Colonic mucosa (tissue), 4 donors: ENCODE results near the gene CACNA2D1. TPM values are rescaled to one million over a fixed set of nuclear protein-coding genes. Genes with fewer than 3 reads are reported as not detected.

ENCODE experiments used
- DNase-seq: peaks from one replicate; pipeline ENCODE4 v3.0.0-alpha.2; 2020
- H3K27ac ChIP-seq: fragments of 200-600 bp; one replicate; pipeline ENCODE4 v1.8.0; 2021
- H3K27me3 ChIP-seq: fragments of 200-600 bp; one replicate; pipeline ENCODE4 v1.8.0; 2021
- H3K36me3 ChIP-seq: fragments of 200-600 bp; one replicate; pipeline ENCODE4 v1.8.0; 2021
- H3K4me1 ChIP-seq: fragments of 200-600 bp; one replicate; pipeline ENCODE4 v1.8.0; 2021; ENCODE audit warnings: mild to moderate bottlenecking
- H3K4me3 ChIP-seq: fragments of 200-600 bp; one replicate; pipeline ENCODE4 v1.8.0; 2021
- H3K9ac ChIP-seq, 2 donors: one replicate each; pipeline ENCODE4 v1.7.0; 2013; ENCODE audit warnings: control low read depth in 2 of 2, low read depth in 2 of 2, low read length in 2 of 2
- H3K9me3 ChIP-seq: fragments of 200-600 bp; one replicate; pipeline ENCODE4 v1.8.0; 2021
- intact Hi-C: fragments of 100-400 bp; cut with DNase I; formaldehyde crosslinking; loops from one replicate; pipeline ENCODE4 v1.14.1; 2022
- total RNA-seq, 2 donors: library from RNA; stranded (reverse); fragmentation: NEBNext Ultra II Directional in 1 of 2; extraction: Animal tissue kit (Norgen Biotek cat#: 25700) in 1 of 2; gene quantifications; one replicate each; pipeline ENCODE4 v1.2.1, GENCODE V29; 2021
- TF ChIP-seq, protein P1 (sequence below): fragments of 200-600 bp; IDR thresholded peaks from one replicate; pipeline ENCODE4 v1.8.0; 2022; ENCODE audit warnings: antibody characterized with exemption, mild to moderate bottlenecking
- donor health status: healthy.
- donor health status: DM: no; HTN: no; CAD: no.
- donor health status: DM: no; HTN: no; CAD: no.

Gene CACNA2D1
- total RNA-seq, 2 donors from 2014 or later: 1.4 to 9.3 TPM

DNA sequence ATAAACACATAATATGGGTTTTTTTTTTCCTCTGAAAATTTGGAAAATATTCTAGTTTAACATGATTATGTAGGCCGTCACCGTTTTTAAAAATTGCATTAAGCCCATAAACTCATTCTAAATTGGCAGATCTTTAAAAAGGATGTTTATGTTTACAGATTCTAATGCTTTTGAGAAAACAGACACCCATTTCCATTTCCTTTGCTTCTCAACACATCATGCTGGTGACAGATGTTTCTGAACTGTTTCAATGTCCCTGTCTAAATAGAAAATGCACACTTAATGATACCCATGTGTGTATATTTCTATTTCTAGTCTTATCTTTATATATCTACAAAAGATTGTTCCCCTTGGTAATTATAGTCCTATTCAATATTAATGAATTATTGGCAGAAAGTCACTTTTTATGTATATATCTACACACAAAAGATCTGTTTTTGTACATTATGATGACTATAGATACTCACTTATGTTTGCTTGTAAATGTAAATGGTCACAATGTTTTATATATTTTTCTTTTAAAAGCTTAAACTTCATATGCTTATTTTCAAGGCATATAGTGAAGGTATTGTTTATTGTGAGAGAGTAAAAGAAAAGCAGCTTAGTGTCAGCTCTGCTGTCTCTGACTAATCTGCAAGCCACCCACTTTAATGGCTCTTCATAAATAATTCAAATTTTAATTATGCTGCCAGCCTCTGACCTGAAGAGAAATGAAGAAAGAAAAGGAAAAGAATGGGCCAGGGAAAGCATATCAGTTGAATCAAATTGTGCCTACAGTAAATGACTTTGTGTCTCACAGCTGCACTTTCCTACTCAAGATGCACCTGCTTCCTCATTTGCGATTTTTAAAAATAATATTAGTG lies 179.4 kb downstream of the CACNA2D1 start:
- H3K27me3 ChIP-seq: no peaks in the 10 kb centered on the region
- no peaks in the 10 kb centered on the region for H3K9me3 ChIP-seq
- H3K4me1 ChIP-seq: no peaks in the 10 kb centered on the region
- H3K4me3 ChIP-seq: no peak overlapping the region
- no peak for DNase-seq
- TF ChIP-seq, protein P1, sequence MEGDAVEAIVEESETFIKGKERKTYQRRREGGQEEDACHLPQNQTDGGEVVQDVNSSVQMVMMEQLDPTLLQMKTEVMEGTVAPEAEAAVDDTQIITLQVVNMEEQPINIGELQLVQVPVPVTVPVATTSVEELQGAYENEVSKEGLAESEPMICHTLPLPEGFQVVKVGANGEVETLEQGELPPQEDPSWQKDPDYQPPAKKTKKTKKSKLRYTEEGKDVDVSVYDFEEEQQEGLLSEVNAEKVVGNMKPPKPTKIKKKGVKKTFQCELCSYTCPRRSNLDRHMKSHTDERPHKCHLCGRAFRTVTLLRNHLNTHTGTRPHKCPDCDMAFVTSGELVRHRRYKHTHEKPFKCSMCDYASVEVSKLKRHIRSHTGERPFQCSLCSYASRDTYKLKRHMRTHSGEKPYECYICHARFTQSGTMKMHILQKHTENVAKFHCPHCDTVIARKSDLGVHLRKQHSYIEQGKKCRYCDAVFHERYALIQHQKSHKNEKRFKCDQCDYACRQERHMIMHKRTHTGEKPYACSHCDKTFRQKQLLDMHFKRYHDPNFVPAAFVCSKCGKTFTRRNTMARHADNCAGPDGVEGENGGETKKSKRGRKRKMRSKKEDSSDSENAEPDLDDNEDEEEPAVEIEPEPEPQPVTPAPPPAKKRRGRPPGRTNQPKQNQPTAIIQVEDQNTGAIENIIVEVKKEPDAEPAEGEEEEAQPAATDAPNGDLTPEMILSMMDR: no peak
- intact Hi-C loops: no loop called here
- H3K27ac ChIP-seq: no peak overlapping the region
- no peak overlapping the region for H3K9ac ChIP-seq
- H3K36me3 ChIP-seq: no peaks in the 10 kb centered on the region

DNA sequence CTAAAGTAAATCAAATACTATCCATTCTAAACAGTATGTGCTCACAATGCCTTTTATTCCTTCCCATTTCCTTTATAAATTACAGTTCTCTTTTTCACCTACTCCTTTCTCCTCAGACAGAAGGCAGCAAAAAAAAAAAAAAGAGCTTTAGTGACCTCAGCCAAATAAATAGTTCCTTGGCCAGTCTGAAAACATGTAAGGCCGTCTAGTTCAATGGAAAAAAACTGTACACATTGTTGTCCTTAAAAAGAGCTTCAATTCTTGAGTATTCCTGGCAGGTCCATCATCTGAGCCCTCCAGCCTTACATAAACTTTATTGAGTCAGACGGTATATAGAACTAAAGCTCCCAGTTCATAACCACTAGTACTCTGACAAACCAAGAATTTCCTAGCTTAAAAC lies 185.4 kb downstream of the CACNA2D1 start:
- no peak overlapping the region for H3K9ac ChIP-seq
- no peak overlapping the region for H3K4me3 ChIP-seq
- no peaks in the 10 kb centered on the region for H3K27me3 ChIP-seq
- TF ChIP-seq, protein P1: no peak
- DNase-seq: no peak
- H3K36me3 ChIP-seq: no peaks in the 10 kb centered on the region
- no peaks in the 10 kb centered on the region for H3K4me1 ChIP-seq
- H3K9me3 ChIP-seq: no peaks in the 10 kb centered on the region
- intact Hi-C loops: no loop called here
- no peak overlapping the region for H3K27ac ChIP-seq

DNA sequence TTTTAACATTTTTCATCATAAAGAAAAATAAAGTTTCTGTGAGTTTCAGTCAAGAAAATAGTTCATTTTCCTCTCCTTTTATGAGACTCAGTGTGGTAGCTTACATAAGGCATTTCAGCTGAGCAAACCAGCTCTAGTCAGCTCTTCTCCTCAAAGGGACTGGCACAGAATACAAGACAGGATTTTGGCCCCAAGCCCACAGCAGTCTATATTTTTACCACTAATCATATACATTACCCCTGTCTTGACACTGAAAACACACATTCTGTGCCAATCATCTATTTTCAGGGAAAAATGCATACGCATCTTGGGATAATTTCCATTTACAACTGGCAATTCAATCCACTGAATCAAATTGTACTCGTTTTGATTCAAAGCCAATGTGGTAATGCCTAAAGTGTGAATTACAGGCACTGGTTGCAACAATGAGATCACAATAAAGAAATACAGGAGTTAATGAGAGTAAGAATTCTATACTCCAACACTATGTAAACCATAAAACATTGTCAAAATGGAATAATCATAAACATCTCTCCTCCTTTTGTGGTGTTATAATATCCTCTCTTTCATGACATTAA lies 186.4 kb downstream of the CACNA2D1 start:
- H3K27me3 ChIP-seq: no peaks in the 10 kb centered on the region
- no peak overlapping the region for H3K4me3 ChIP-seq
- H3K9ac ChIP-seq: no peak overlapping the region
- intact Hi-C loops: no loop called here
- DNase-seq: no peak
- no peaks in the 10 kb centered on the region for H3K4me1 ChIP-seq
- H3K36me3 ChIP-seq: no peaks in the 10 kb centered on the region
- TF ChIP-seq, protein P1: no peak
- no peak overlapping the region for H3K27ac ChIP-seq
- H3K9me3 ChIP-seq: no peaks in the 10 kb centered on the region

DNA sequence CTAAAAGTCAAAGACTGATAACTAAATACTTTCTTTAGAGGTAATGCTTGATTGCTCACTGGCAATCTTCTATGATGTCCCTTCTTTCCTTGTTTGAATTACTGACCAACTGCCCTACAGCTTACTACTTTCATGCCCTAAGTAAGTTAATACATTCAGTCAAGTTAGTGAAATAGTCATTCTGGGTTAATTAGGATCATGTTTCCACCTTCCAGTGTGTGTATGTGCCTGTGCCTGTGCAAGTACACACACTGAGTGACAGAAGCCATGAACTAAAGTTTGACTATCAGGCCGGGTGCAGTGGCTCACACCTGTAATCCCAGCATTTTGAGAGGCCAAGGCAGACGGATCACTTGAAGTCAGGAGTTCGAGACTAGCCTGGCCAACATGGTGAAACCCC lies 187.9 kb downstream of the CACNA2D1 start:
- no peak for DNase-seq
- intact Hi-C loops: no loop called here

DNA sequence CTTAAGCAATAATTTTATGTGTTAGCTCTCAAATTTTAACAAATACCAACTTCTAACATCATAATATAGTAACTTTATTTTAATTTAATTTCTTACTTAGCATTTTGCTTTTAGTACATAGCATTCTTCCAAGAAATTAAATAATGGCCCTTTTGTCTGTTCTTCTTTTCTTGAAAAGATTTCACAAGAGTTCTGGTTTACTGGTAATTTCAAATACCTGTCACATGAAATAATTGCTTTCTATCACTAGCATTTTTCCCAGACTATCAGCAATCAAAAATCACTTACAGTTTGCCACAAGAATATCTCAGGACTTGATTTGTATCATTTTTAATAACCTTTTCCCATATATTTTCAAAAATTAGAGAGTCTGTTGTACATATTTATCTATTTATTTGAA lies 193.0 kb downstream of the CACNA2D1 start:
- Histone ChIP-seq H3K4me3 (no peak overlapping the region), H3K4me1 (no peaks in the 10 kb centered on the region), H3K9ac (no peak overlapping the region), H3K27me3 (no peaks in the 10 kb centered on the region), H3K9me3 (no peaks in the 10 kb centered on the region), H3K27ac (no peak overlapping the region), H3K36me3 (no peaks in the 10 kb centered on the region)
- TF ChIP-seq, protein P1: no peak
- intact Hi-C loops: no loop called here
- no peak for DNase-seq

More for the DNA sequence above, 187.9 kb downstream of the CACNA2D1 start:
- Histone ChIP-seq H3K9ac (no peak overlapping the region), H3K4me1 (no peaks in the 10 kb centered on the region), H3K27me3 (no peaks in the 10 kb centered on the region), H3K36me3 (no peaks in the 10 kb centered on the region), H3K27ac (no peak overlapping the region), H3K9me3 (no peaks in the 10 kb centered on the region), H3K4me3 (no peak overlapping the region)
- TF ChIP-seq, protein P1: no peak
